ENCODE data around the gene GSAP. TPM values are rescaled to one million over a fixed set of nuclear protein-coding genes. Genes with fewer than 3 reads are reported as not detected.
"Not testable (repeated sequence)": the region's sequence is repeated elsewhere in the genome, so short reads cannot be mapped to it uniquely, and the experiment has no call there.

Gene GSAP
- total RNA-seq, 2 donors from 2014 or later, result 3.7 to 7.7 TPM

- Histone ChIP-seq H3K9me3 (no peaks in the 10 kb centered on the region), H3K27ac (peak overlapping the region; percentile 18), H3K36me3 (no peaks in the 10 kb centered on the region)
These were observed 76.4 kb downstream of the GSAP start for GRCh38 chr7:77339726-77340125.

GRCh38 chr7:77338883-77339629 is 77.1 kb downstream of the GSAP start:
- Histone ChIP-seq H3K9me3 (no peaks in the 10 kb centered on the region), H3K27ac (peak overlapping the region; percentile 18), H3K4me1 (peaks cover 13% of the 10 kb centered on the region), H3K36me3 (no peaks in the 10 kb centered on the region), H3K9ac (ENCODE audit: low read depth in 2 of 2, low read length in 2 of 2) (no peak overlapping the region), H3K4me3 (no peak overlapping the region), H3K27me3 (no peaks in the 10 kb centered on the region)
- DNase-seq, result no peak
- intact Hi-C loops (cut with DNase I), result no loop called here
- TF ChIP-seq CTCF (IDR thresholded peaks at IDR 0.05), result no peak

More at GRCh38 chr7:77339726-77340125, 76.4 kb downstream of the GSAP start:
- H3K27me3 ChIP-seq, result no peaks in the 10 kb centered on the region
- DNase-seq, result no peak
- intact Hi-C loops (cut with DNase I), result no loop called here
- H3K4me3 ChIP-seq, result no peak overlapping the region
- H3K4me1 ChIP-seq, result peaks cover 13% of the 10 kb centered on the region
- no peak for TF ChIP-seq CTCF (IDR thresholded peaks at IDR 0.05)
- H3K9ac ChIP-seq (ENCODE audit: low read depth in 2 of 2, low read length in 2 of 2), result no peak overlapping the region

- no peak for DNase-seq
- intact Hi-C loops (cut with DNase I), result no loop called here
- no peaks in the 10 kb centered on the region for H3K9me3 ChIP-seq
- H3K4me3 ChIP-seq, result no peak overlapping the region
- peaks cover 13% of the 10 kb centered on the region for H3K4me1 ChIP-seq
- no peak overlapping the region for H3K27ac ChIP-seq
- no peak for TF ChIP-seq CTCF (IDR thresholded peaks at IDR 0.05)
- no peaks in the 10 kb centered on the region for H3K36me3 ChIP-seq
- H3K27me3 ChIP-seq, result no peaks in the 10 kb centered on the region
- H3K9ac ChIP-seq (ENCODE audit: low read depth in 2 of 2, low read length in 2 of 2), result no peak overlapping the region
These were observed 77.9 kb downstream of the GSAP start for GRCh38 chr7:77338260-77338659.

- H3K36me3 ChIP-seq, result no peaks in the 10 kb centered on the region
- H3K9ac ChIP-seq (ENCODE audit: low read depth in 2 of 2, low read length in 2 of 2), result no peak overlapping the region
- no peak overlapping the region for H3K4me3 ChIP-seq
- intact Hi-C loops (cut with DNase I), result no loop called here
- no peaks in the 10 kb centered on the region for H3K27me3 ChIP-seq
- DNase-seq, result no peak
- TF ChIP-seq CTCF (IDR thresholded peaks at IDR 0.05), result no peak
- no peaks in the 10 kb centered on the region for H3K9me3 ChIP-seq
- H3K27ac ChIP-seq, result no peak overlapping the region
- peaks cover 13% of the 10 kb centered on the region for H3K4me1 ChIP-seq
These were observed 78.6 kb downstream of the GSAP start for GRCh38 chr7:77337456-77337990.

- Histone ChIP-seq H3K27me3 (no peaks in the 10 kb centered on the region), H3K27ac (no peak overlapping the region), H3K4me1 (peaks cover 13% of the 10 kb centered on the region), H3K4me3 (no peak overlapping the region), H3K9ac (ENCODE audit: low read depth in 2 of 2, low read length in 2 of 2) (no peak overlapping the region), H3K9me3 (no peaks in the 10 kb centered on the region), H3K36me3 (no peaks in the 10 kb centered on the region)
- no peak for DNase-seq
- TF ChIP-seq CTCF (IDR thresholded peaks at IDR 0.05), result no peak
- intact Hi-C loops (cut with DNase I), result no loop called here
These were observed 80.6 kb downstream of the GSAP start for GRCh38 chr7:77335581-77335980.

GRCh38 chr7:77334039-77334438 is 82.1 kb downstream of the GSAP start:
- DNase-seq; H3K9me3 ChIP-seq; H3K27me3 ChIP-seq; intact Hi-C loops (cut with DNase I); H3K4me1 ChIP-seq; H3K4me3 ChIP-seq; H3K9ac ChIP-seq (ENCODE audit: low read depth in 2 of 2, low read length in 2 of 2); H3K36me3 ChIP-seq; H3K27ac ChIP-seq: not testable (repeated sequence)

All from colonic mucosa (tissue), 4 donors.